BE2C (cell line): ENCODE results near the gene CNIH2.
"Not testable (repeated sequence)": the region's sequence is repeated elsewhere in the genome, so short reads cannot be mapped to it uniquely, and the experiment has no call there.

ENCODE experiments used
- DNase-seq: peaks from one replicate; pipeline ENCODE4 v3.0.0-alpha.2; 2020
- H3K27me3 ChIP-seq: fragments of 250-450 bp; sonication (Bioruptor Pico); 2 replicates; pipeline ENCODE4 v1.5.1; 2020; ENCODE audit warnings: mild to moderate bottlenecking
- H3K36me3 ChIP-seq: fragments of 250-450 bp; sonication (Bioruptor Pico); 2 replicates; pipeline ENCODE4 v1.5.1; 2020; ENCODE audit warnings: mild to moderate bottlenecking
- H3K4me1 ChIP-seq: fragments of 250-450 bp; sonication (Bioruptor Pico); 2 replicates; pipeline ENCODE4 v1.5.1; 2020
- H3K4me3 ChIP-seq: 2 replicates; pipeline ENCODE4 v1.5.1; 2011; ENCODE audit warnings: low read depth, low read length
- H3K9me3 ChIP-seq: fragments of 250-450 bp; sonication (Bioruptor Pico); 2 replicates; pipeline ENCODE4 v1.5.1; 2020
- CTCF ChIP-seq: IDR thresholded peaks from 2 replicates; pipeline ENCODE4 v1.5.1; 2012; ENCODE audit warnings: mild to moderate bottlenecking, low read depth, low read length

Gene CNIH2

DNA sequence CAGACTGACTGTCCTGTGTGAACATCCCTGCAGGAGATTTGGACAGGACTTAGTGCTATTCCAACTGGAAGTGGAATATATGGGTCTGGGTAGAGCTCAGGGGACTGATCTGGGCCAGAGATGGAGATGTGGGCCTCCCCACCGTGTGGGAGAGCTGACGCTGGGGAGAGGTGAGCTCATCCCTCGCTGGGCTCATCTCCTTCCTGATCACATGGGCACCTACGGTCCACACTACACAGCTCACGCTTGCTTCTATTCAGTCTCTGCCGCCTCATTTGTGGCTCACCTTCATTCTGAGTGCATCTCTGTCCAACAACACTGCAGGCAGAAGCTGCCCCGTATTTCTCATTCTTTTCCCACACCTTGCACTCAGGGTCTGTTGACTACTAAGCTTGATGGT is 26.2 kb upstream of the CNIH2 start:
- H3K36me3 ChIP-seq: no peaks in the 10 kb centered on the region
- no peak overlapping the region for H3K4me3 ChIP-seq
- H3K27me3 ChIP-seq: no peaks in the 10 kb centered on the region
- H3K4me1 ChIP-seq: no peaks in the 10 kb centered on the region
- no peak for DNase-seq
- H3K9me3 ChIP-seq: no peaks in the 10 kb centered on the region
- no peak for TF ChIP-seq CTCF

- not testable (repeated sequence) for H3K4me3 ChIP-seq, DNase-seq, H3K9me3 ChIP-seq, H3K27me3 ChIP-seq, H3K36me3 ChIP-seq, H3K4me1 ChIP-seq
Measured at GRCh38 chr11:66253081-66253480, 24.9 kb upstream of the CNIH2 start.

GRCh38 chr11:66258473-66258893 is 19.5 kb upstream of the CNIH2 start:
- TF ChIP-seq CTCF: no peak
- no peaks in the 10 kb centered on the region for H3K27me3 ChIP-seq

DNA sequence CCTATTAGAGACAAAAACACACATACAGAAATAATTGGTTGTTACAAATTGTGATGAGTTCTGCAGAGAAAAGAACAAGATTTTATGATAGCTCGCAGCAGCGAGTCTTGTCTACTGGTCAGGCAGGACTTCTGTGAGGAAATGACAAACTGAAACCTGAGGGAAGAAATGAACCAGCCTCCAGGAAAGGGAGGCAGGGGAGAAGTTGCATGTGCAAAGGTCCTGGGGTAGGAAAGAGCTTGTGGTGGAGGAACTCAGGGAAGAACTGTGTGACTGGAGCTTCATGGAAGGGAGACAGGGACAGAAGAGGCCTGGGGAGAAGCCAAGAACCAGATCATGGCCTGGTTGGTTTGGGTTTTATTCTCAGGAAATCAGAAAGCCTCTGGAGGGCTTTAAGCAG is 18.8 kb upstream of the CNIH2 start:
- Histone ChIP-seq H3K27me3 (no peaks in the 10 kb centered on the region), H3K36me3 (peaks cover 5% of the 10 kb centered on the region; the same call in 1 of the 2 replicates), H3K4me1 (no peaks in the 10 kb centered on the region), H3K4me3 (no peak overlapping the region), H3K9me3 (no peaks in the 10 kb centered on the region)
- no peak for DNase-seq
- no peak for TF ChIP-seq CTCF

More at GRCh38 chr11:66258473-66258893, 19.5 kb upstream of the CNIH2 start:
- H3K4me3 ChIP-seq: peak overlapping the region; percentile 94
- H3K4me1 ChIP-seq: no peaks in the 10 kb centered on the region
- DNase-seq: no peak
- no peaks in the 10 kb centered on the region for H3K9me3 ChIP-seq
- peaks cover 5% of the 10 kb centered on the region; the same call in 1 of the 2 replicates for H3K36me3 ChIP-seq

DNA sequence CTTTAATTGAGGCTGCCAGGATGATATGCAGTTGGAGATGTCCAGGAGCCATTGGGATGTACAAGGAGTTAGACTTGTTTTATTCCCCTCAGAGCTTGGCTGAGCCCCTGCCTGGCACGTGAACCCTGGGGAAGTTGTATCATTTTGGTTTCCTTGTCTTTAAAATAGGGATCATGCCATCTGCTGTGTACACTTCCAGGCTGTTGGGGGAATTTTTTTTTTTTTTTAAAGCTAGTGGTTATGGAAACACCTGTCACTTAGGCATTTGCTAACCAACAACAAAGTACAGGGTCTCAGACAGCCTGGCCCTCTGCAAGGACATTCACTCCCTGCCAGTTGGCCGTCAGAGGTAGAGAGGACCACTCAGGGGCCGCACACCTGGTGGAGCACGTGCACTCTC is 18.0 kb upstream of the CNIH2 start:
- Histone ChIP-seq H3K27me3 (no peaks in the 10 kb centered on the region), H3K4me3 (no peak overlapping the region), H3K36me3 (peaks cover 5% of the 10 kb centered on the region; the same call in 1 of the 2 replicates), H3K9me3 (no peaks in the 10 kb centered on the region), H3K4me1 (no peaks in the 10 kb centered on the region)
- no peak for TF ChIP-seq CTCF
- DNase-seq: no peak

- Histone ChIP-seq H3K4me3 (no peak overlapping the region), H3K4me1 (no peaks in the 10 kb centered on the region), H3K36me3 (peaks cover 5% of the 10 kb centered on the region; the same call in 1 of the 2 replicates), H3K27me3 (no peaks in the 10 kb centered on the region), H3K9me3 (no peaks in the 10 kb centered on the region)
- no peak for DNase-seq
- TF ChIP-seq CTCF: no peak
Measured at GRCh38 chr11:66261578-66261977, 16.4 kb upstream of the CNIH2 start.

DNA sequence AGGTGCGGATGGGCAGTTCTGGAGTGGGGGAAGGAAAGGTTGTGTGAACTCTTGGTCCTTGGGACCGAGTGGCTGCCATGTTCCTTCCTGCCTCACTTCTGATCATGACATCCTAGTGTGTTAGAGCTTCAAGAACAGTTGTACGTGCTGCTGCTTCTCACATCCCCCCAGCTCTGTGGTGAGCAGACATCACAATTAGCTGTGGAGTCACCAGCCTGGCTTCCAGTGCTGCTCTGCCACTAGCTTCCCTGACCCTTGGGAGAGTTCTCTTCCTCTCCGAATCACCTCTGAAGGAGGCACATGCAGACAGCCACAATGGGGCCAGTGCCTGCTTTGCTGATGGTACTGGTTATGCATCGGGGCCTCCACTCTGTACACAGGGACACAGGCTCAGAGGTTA is 15.8 kb upstream of the CNIH2 start:
- H3K27me3 ChIP-seq: no peaks in the 10 kb centered on the region
- TF ChIP-seq CTCF: no peak
- no peak overlapping the region for H3K4me3 ChIP-seq
- H3K36me3 ChIP-seq: peaks cover 5% of the 10 kb centered on the region; the same call in 1 of the 2 replicates
- DNase-seq: no peak
- no peaks in the 10 kb centered on the region; the same call in 1 of the 2 replicates for H3K4me1 ChIP-seq
- H3K9me3 ChIP-seq: no peaks in the 10 kb centered on the region
